Panc1 (cell line): Measurements from ENCODE around the gene TOB2. TPM values are rescaled to one million over a fixed set of nuclear protein-coding genes. Genes with fewer than 3 reads are reported as not detected.

Experiments used
- ATAC-seq: fragments of 200-7000 bp; cut with Tn5 transposase; 2 replicates; pipeline ENCODE4 v1.9.1; 2020; ENCODE audit warnings: mild to moderate bottlenecking, moderate library complexity
- BruUV-seq: library from RNA; stranded (reverse); fragments of 400-500 nt; replicated peaks from 2 replicates; lab custom pipeline; 2021; lab: Mats Ljungman, UMichigan
- CTCF ChIA-PET: fragments of 300-600 bp; sonication (Branson Sonifier 250); formaldehyde crosslinking; loops from one replicate; lab custom pipeline; 2022; ENCODE audit warnings: antibody characterized with exemption; lab: Charles Lee
- POLR2A ChIA-PET: fragments of 300-600 bp; sonication (Branson Sonifier 250); formaldehyde crosslinking; loops from one replicate; lab custom pipeline; 2022; ENCODE audit warnings: antibody characterized with exemption; lab: Charles Lee
- DNase-seq: peaks from one replicate; pipeline ENCODE4 v3.0.0-alpha.2; 2010; ENCODE audit warnings: low read depth, low spot score
- H3K27ac ChIP-seq: 2 replicates; pipeline ENCODE4 v1.5.1; 2011; ENCODE audit warnings: mild to moderate bottlenecking, low read length, inconsistent platforms
- H3K27me3 ChIP-seq: fragments of 200-500 bp; sonication (Bioruptor generic); 2 replicates; pipeline ENCODE4 v1.6.0; 2014; ENCODE audit warnings: low read length, inconsistent platforms; ENCODE audit not compliant: control insufficient read depth, insufficient read depth
- H3K36me3 ChIP-seq: fragments of 200-500 bp; sonication (Bioruptor generic); 2 replicates; pipeline ENCODE4 v1.5.1; 2014; ENCODE audit warnings: inconsistent platforms, mild to moderate bottlenecking, low read length, moderate library complexity; ENCODE audit not compliant: control insufficient read depth, insufficient read depth
- H3K4me1 ChIP-seq: 2 replicates; pipeline ENCODE4 v1.5.1; 2011; ENCODE audit warnings: inconsistent platforms, mild to moderate bottlenecking, low read length, moderate library complexity; ENCODE audit not compliant: control insufficient read depth, insufficient read depth
- H3K4me3 ChIP-seq, 2 experiments: 2 replicates each; pipeline ENCODE4 v1.5.1; 2011 to 2012; ENCODE audit warnings: low read depth in 2 of 2, low read length in 2 of 2, mild to moderate bottlenecking in 2 of 2, inconsistent platforms in 1 of 2, moderate library complexity in 1 of 2
- H3K9me3 ChIP-seq: fragments of 200-500 bp; sonication (Bioruptor generic); 2 replicates; pipeline ENCODE4 v1.5.1; 2014; ENCODE audit warnings: low read depth, mild to moderate bottlenecking, inconsistent platforms, low read length, moderate library complexity; ENCODE audit not compliant: control insufficient read depth, insufficient read depth
- POLR2AphosphoS5 ChIP-seq: IDR thresholded peaks from 2 replicates; pipeline ENCODE4 v1.6.1; 2012; ENCODE audit warnings: mild to moderate bottlenecking, low read depth, low read length, moderate library complexity
- SIN3A ChIP-seq: IDR thresholded peaks from 2 replicates; pipeline ENCODE4 v1.6.1; 2012; ENCODE audit warnings: low read depth, mild to moderate bottlenecking, low read length, moderate library complexity, borderline replicate concordance; ENCODE audit not compliant: insufficient read depth
- TCF7L2 ChIP-seq: IDR thresholded peaks from 2 replicates; pipeline ENCODE4 v1.6.1; 2011; ENCODE audit warnings: mild to moderate bottlenecking, low read depth, low read length, inconsistent platforms
- in situ Hi-C: cut with HindIII; loops from 2 replicates; pipeline ENCODE4 v1.10.0; 2016; ENCODE audit warnings: low sequenced_read_pairs, low pct_unique_long_range_greater_than_20kb
- intact Hi-C: fragments of 100-400 bp; cut with micrococcal nuclease; formaldehyde crosslinking; loops from one replicate; pipeline ENCODE4 v1.10.0; 2022; ENCODE audit not compliant: unreplicated experiment
- total RNA-seq: library from RNA; stranded (reverse); gene quantifications from one replicate; pipeline ENCODE4 v1.2.1, GENCODE V29; 2021; ENCODE audit not compliant: unreplicated experiment
- TF ChIP-seq, protein P1 (sequence below): fragments of 450-650 bp; IDR thresholded peaks from 2 replicates; pipeline ENCODE4 v1.5.1; 2017; ENCODE audit warnings: mild to moderate bottlenecking
- TF ChIP-seq, protein P2 (sequence below), 2 experiments: IDR thresholded peaks; 2 replicates each; pipeline ENCODE4 v1.6.1; 2011 to 2012; ENCODE audit warnings: low read depth in 2 of 2, control low read depth in 1 of 2, low read length in 1 of 2, mild to moderate bottlenecking in 1 of 2, moderate library complexity in 1 of 2; ENCODE audit not compliant: insufficient read depth in 1 of 2

Gene TOB2
- total RNA-seq, 1 experiment from 2014 or later: 43.6 TPM

DNA sequence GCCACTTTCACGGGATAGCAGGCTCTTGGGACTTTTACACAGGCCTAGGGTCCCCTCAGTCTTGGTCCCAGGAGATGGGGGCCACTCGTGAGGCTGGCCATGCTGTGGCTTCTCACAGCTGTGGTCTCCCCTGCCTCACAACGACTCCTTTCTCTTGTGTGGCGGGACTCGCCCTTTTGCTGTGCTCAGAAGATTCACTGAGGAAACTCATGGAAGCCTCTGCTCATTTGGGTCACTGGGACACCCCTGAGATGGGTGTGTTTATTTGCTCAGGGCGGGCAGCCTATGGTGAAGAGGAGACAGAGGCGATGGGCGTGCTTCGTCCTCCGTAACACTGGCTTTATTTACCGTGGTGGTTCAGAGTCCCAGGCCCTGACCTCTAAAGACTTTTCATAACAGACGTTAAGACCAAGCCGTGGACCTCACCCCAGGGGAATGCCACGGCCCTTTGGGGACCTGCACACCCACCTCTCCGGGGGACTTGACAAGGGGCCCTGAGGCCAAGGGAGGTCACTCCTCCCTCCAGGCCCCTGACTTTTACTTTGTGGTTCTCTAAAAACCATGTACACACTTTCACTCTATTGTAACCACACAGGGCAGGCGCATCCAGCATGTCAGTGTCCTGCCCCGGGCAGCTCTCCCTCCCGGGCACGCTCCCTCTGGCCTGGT, 49.3 kb downstream of the TOB2 start:
- Histone ChIP-seq H3K4me3 (no peak overlapping the region), H3K27me3 (no peaks in the 10 kb centered on the region), H3K9me3 (no peaks in the 10 kb centered on the region), H3K36me3 (no peaks in the 10 kb centered on the region), H3K4me1 (no peaks in the 10 kb centered on the region), H3K27ac (no peak overlapping the region)
- in situ Hi-C loops: no loop called here
- ChIA-PET CTCF (interaction anchor here (0.6 kb wide), 1 partner anchor 12 kb away, joined by 9 read pairs; no protein-coding TSS in a partner anchor), POLR2A (interaction anchor here (0.5 kb wide), 1 partner anchor 60 kb away, joined by 5 read pairs; no protein-coding TSS in a partner anchor)
- intact Hi-C loops: no loop called here
- TF ChIP-seq, protein P1, sequence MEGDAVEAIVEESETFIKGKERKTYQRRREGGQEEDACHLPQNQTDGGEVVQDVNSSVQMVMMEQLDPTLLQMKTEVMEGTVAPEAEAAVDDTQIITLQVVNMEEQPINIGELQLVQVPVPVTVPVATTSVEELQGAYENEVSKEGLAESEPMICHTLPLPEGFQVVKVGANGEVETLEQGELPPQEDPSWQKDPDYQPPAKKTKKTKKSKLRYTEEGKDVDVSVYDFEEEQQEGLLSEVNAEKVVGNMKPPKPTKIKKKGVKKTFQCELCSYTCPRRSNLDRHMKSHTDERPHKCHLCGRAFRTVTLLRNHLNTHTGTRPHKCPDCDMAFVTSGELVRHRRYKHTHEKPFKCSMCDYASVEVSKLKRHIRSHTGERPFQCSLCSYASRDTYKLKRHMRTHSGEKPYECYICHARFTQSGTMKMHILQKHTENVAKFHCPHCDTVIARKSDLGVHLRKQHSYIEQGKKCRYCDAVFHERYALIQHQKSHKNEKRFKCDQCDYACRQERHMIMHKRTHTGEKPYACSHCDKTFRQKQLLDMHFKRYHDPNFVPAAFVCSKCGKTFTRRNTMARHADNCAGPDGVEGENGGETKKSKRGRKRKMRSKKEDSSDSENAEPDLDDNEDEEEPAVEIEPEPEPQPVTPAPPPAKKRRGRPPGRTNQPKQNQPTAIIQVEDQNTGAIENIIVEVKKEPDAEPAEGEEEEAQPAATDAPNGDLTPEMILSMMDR: no peak
- TF ChIP-seq SIN3A: no peak
- no peak for TF ChIP-seq POLR2AphosphoS5
- no peak for TF ChIP-seq TCF7L2
- TF ChIP-seq, protein P2, sequence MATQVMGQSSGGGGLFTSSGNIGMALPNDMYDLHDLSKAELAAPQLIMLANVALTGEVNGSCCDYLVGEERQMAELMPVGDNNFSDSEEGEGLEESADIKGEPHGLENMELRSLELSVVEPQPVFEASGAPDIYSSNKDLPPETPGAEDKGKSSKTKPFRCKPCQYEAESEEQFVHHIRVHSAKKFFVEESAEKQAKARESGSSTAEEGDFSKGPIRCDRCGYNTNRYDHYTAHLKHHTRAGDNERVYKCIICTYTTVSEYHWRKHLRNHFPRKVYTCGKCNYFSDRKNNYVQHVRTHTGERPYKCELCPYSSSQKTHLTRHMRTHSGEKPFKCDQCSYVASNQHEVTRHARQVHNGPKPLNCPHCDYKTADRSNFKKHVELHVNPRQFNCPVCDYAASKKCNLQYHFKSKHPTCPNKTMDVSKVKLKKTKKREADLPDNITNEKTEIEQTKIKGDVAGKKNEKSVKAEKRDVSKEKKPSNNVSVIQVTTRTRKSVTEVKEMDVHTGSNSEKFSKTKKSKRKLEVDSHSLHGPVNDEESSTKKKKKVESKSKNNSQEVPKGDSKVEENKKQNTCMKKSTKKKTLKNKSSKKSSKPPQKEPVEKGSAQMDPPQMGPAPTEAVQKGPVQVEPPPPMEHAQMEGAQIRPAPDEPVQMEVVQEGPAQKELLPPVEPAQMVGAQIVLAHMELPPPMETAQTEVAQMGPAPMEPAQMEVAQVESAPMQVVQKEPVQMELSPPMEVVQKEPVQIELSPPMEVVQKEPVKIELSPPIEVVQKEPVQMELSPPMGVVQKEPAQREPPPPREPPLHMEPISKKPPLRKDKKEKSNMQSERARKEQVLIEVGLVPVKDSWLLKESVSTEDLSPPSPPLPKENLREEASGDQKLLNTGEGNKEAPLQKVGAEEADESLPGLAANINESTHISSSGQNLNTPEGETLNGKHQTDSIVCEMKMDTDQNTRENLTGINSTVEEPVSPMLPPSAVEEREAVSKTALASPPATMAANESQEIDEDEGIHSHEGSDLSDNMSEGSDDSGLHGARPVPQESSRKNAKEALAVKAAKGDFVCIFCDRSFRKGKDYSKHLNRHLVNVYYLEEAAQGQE (IDR thresholded peaks at IDR 0.05; ENCODE audit: insufficient read depth in 1 of 2, low read depth in 2 of 2, low read length in 1 of 2): no peak
- DNase-seq (no peak), ATAC-seq (no peak)
- no TSS peak for BruUV-seq

DNA sequence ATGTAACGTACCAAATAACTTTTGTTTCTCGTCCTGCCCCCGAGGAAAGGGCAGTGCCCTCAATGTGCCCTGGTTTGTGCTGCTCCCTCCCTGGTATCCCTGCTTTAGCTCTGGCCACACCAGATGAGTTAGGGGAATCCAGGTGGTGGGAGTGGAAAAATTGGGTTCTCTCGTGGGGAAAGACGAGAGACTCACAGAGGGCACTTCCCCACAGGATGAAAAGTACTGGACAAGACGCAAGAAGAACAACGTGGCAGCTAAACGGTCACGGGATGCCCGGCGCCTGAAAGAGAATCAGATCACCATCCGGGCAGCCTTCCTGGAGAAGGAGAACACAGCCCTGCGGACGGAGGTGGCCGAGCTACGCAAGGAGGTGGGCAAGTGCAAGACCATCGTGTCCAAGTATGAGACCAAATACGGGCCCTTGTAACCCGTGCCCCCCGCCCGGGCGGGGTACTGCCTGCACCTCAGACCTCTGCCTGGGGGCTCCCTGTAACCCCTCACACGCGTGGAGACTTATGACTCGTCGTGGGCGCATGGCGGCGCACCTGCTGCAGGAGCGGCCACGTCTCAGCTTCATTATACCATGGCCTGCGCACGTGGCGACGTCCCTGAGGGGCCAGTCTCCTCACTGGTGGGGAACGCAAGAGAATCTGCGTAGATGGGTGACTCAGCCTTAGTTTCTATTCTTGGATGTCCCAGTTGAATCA, 50.9 kb downstream of the TOB2 start:
- H3K9me3 ChIP-seq: no peaks in the 10 kb centered on the region

DNA sequence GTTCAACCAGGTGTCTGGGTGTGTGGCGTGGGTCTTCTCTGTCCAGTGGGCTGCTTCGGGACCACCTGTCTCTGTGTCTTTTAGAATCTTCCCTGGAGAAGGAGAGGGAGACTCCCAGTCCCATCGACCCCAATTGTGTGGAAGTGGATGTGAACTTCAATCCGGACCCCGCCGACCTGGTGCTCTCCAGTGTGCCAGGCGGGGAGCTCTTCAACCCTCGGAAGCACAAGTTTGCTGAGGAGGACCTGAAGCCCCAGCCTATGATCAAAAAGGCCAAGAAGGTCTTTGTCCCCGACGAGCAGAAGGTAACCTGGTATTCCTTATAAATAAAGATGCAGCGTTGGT, 52.6 kb downstream of the TOB2 start:
- DNase-seq (no peak), ATAC-seq (no peak)
- ChIA-PET CTCF (no interaction called here), POLR2A (no interaction called here)
- Histone ChIP-seq H3K9me3 (no peaks in the 10 kb centered on the region), H3K27me3 (no peaks in the 10 kb centered on the region), H3K36me3 (no peaks in the 10 kb centered on the region), H3K4me1 (no peaks in the 10 kb centered on the region), H3K27ac (no peak overlapping the region), H3K4me3 (no peak overlapping the region)
- BruUV-seq: no TSS peak
- in situ Hi-C loops (no loop called here), intact Hi-C loops (no loop called here)
- TF ChIP-seq, protein P1: no peak
- TF ChIP-seq, protein P2 (IDR thresholded peaks at IDR 0.05; ENCODE audit: insufficient read depth in 1 of 2, low read depth in 2 of 2, low read length in 1 of 2): no peak
- TF ChIP-seq TCF7L2: no peak
- no peak for TF ChIP-seq SIN3A
- TF ChIP-seq POLR2AphosphoS5: no peak

More for the DNA sequence above, 50.9 kb downstream of the TOB2 start:
- ChIA-PET CTCF (no interaction called here), POLR2A (interaction anchor here (0.6 kb wide), 1 partner anchor 14 kb away, joined by 8 read pairs; no protein-coding TSS in a partner anchor)
- Histone ChIP-seq H3K4me3 (no peak overlapping the region), H3K27ac (no peak overlapping the region), H3K4me1 (no peaks in the 10 kb centered on the region), H3K36me3 (no peaks in the 10 kb centered on the region), H3K27me3 (no peaks in the 10 kb centered on the region)
- TF ChIP-seq TCF7L2: no peak
- in situ Hi-C loops: no loop called here
- intact Hi-C loops: no loop called here
- DNase-seq: no peak
- no TSS peak for BruUV-seq
- no peak for ATAC-seq
